Endodermal cell (in vitro differentiated cells): ENCODE measurements around the gene TRIM9. TPM values are rescaled to one million over a fixed set of nuclear protein-coding genes. Genes with fewer than 3 reads are reported as not detected.

Experiments
- DNase-seq: peaks from one replicate; pipeline ENCODE4 v3.0.0-alpha.2; 2017
- H3K27ac ChIP-seq: 2 replicates; pipeline ENCODE4 v1.5.1; 2013; ENCODE audit warnings: mild to moderate bottlenecking, low read depth, low read length, moderate library complexity
- H3K27me3 ChIP-seq: 2 replicates; pipeline ENCODE4 v1.6.1; 2013; ENCODE audit warnings: mild to moderate bottlenecking, low read length, moderate library complexity; ENCODE audit not compliant: insufficient read depth, control insufficient read depth, poor library complexity, severe bottlenecking
- H3K36me3 ChIP-seq: 2 replicates; pipeline ENCODE4 v1.7.0; 2013; ENCODE audit warnings: mild to moderate bottlenecking, low read length, moderate library complexity; ENCODE audit not compliant: control insufficient read depth, insufficient read depth
- H3K4me1 ChIP-seq: one replicate; pipeline ENCODE4 v1.7.0; 2013; ENCODE audit warnings: low read length; ENCODE audit not compliant: control insufficient read depth, insufficient read depth
- H3K4me3 ChIP-seq: 2 replicates; pipeline ENCODE4 v1.5.1; 2013; ENCODE audit warnings: mild to moderate bottlenecking, low read length, moderate library complexity
- H3K9ac ChIP-seq: 2 replicates; pipeline ENCODE4 v1.6.1; 2013; ENCODE audit warnings: mild to moderate bottlenecking, low read length, moderate library complexity; ENCODE audit not compliant: poor library complexity, severe bottlenecking; ENCODE audit errors: extremely low read depth
- H3K9me3 ChIP-seq: 2 replicates; pipeline ENCODE4 v1.6.1; 2013; ENCODE audit warnings: mild to moderate bottlenecking, low read length, moderate library complexity; ENCODE audit not compliant: control insufficient read depth
- H3K27ac Mint-ChIP-seq: 2 replicates; pipeline ENCODE4 v1.8.0; 2020; ENCODE audit warnings: mixed read lengths
- H3K27me3 Mint-ChIP-seq: 2 replicates; pipeline ENCODE4 v1.8.0; 2021; ENCODE audit warnings: mild to moderate bottlenecking, mixed read lengths; ENCODE audit not compliant: insufficient read depth
- H3K36me3 Mint-ChIP-seq: 2 replicates; pipeline ENCODE4 v1.8.0; 2020; ENCODE audit warnings: low read depth, mixed read lengths
- H3K4me1 Mint-ChIP-seq: 2 replicates; pipeline ENCODE4 v1.8.0; 2020; ENCODE audit warnings: mixed read lengths
- H3K4me3 Mint-ChIP-seq: 2 replicates; pipeline ENCODE4 v1.8.0; 2020; ENCODE audit warnings: mild to moderate bottlenecking, moderate library complexity, mixed read lengths
- H3K9me3 Mint-ChIP-seq: 2 replicates; pipeline ENCODE4 v1.8.0; 2020; ENCODE audit warnings: mild to moderate bottlenecking, mixed read lengths
- WGBS, 2 experiments: methylation state at CpG; one replicate each; pipeline versions ENCODE4 v1.1.5 to v1.1.7; 2013; ENCODE audit warnings: missing lambda C conversion rate in 2 of 2, mixed read lengths in 1 of 2; ENCODE audit not compliant: insufficient coverage in 1 of 2, insufficient read length in 1 of 2; 5-methylcytosine and 5-hydroxymethylcytosine counted together
- total RNA-seq, 2 donors: library from RNA; stranded (reverse); fragmentation: NEBNext Ultra II Directional in 1 of 2; extraction: Animal tissue kit (Norgen Biotek cat#: 25700) in 1 of 2; gene quantifications; 2 replicates in 1 of 2; 3 replicates in 1 of 2; pipeline ENCODE4 v1.2.1, GENCODE V29; 2021
- TF ChIP-seq, protein P1 (sequence below): fragments of 200-600 bp; sonication (generic); conservative IDR thresholded peaks from 2 replicates; pipeline ENCODE4 v1.5.0; 2021; ENCODE audit warnings: antibody characterized with exemption, mild to moderate bottlenecking

Gene TRIM9
- total RNA-seq, 2 donors from 2014 or later: 0.81 to 0.82 TPM

DNA sequence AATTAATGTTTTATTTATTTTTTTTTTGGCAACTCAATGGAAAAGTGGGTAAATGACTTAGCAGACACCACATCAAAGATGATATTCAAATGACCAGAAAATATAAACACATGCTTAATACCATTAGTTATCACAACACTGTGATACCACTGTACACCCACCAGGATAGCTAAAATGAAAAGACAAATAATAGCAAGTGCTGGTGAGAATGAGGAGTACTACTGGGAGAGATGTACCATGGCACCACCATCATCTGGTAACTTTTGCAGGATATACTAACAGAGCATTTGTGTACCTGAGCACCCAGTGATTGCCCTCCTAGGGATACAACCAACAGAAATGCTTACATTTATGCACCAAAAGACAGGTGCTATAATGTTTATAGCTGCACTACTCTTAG lies 21.9 kb downstream of the TRIM9 start:
- Mint-ChIP-seq H3K4me3 (no peak overlapping the region), H3K4me1 (no peaks in the 10 kb centered on the region), H3K36me3 (no peaks in the 10 kb centered on the region), H3K9me3 (peaks cover 3% of the 10 kb centered on the region), H3K27me3 (peaks cover 26% of the 10 kb centered on the region), H3K27ac (no peak overlapping the region)
- no peak for DNase-seq
- H3K4me3 ChIP-seq: no peak overlapping the region
- H3K9me3 ChIP-seq: no peaks in the 10 kb centered on the region
- H3K27me3 ChIP-seq: peaks cover 13% of the 10 kb centered on the region
- no peak overlapping the region for H3K27ac ChIP-seq
- TF ChIP-seq, protein P1, sequence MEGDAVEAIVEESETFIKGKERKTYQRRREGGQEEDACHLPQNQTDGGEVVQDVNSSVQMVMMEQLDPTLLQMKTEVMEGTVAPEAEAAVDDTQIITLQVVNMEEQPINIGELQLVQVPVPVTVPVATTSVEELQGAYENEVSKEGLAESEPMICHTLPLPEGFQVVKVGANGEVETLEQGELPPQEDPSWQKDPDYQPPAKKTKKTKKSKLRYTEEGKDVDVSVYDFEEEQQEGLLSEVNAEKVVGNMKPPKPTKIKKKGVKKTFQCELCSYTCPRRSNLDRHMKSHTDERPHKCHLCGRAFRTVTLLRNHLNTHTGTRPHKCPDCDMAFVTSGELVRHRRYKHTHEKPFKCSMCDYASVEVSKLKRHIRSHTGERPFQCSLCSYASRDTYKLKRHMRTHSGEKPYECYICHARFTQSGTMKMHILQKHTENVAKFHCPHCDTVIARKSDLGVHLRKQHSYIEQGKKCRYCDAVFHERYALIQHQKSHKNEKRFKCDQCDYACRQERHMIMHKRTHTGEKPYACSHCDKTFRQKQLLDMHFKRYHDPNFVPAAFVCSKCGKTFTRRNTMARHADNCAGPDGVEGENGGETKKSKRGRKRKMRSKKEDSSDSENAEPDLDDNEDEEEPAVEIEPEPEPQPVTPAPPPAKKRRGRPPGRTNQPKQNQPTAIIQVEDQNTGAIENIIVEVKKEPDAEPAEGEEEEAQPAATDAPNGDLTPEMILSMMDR: no peak
- H3K9ac ChIP-seq: no peak overlapping the region
- H3K36me3 ChIP-seq: no peaks in the 10 kb centered on the region
- no peaks in the 10 kb centered on the region for H3K4me1 ChIP-seq

DNA sequence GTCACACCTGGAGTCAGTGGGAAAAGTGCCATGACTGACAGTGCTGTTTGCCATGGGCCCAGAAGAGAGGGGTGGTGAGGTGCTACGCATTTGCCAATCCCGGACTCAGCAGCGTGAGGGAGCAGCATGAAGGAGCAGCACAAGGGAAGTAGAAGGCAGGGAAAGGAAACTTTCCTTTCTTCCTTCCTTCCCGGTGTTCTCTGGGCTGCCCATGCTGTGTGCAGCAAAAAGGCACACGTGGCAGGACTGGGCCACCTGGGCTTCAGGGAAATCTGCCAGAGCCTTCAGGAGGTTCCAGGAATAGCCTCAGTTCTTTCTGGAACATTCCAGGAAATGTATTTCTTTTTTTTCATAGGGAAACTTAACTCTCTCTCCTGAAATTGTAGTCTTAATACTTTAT lies 23.0 kb downstream of the TRIM9 start:
- no peak overlapping the region for H3K4me3 ChIP-seq
- no peak overlapping the region for H3K4me3 Mint-ChIP-seq
- DNase-seq: no peak
- H3K27ac Mint-ChIP-seq: no peak overlapping the region
- H3K27ac ChIP-seq: no peak overlapping the region
- no peaks in the 10 kb centered on the region for H3K9me3 ChIP-seq
- no peak overlapping the region for H3K9ac ChIP-seq
- H3K36me3 ChIP-seq: no peaks in the 10 kb centered on the region
- H3K27me3 Mint-ChIP-seq: peaks cover 23% of the 10 kb centered on the region
- no peaks in the 10 kb centered on the region for H3K4me1 ChIP-seq
- peaks cover 11% of the 10 kb centered on the region for H3K27me3 ChIP-seq
- peaks cover 3% of the 10 kb centered on the region for H3K9me3 Mint-ChIP-seq
- TF ChIP-seq, protein P1: no peak
- 89% methylated on average over 5 of the region's 5 CpGs; no CpG with 5 or more reads in 1 of the 2 experiments for WGBS, 2 experiments
- H3K4me1 Mint-ChIP-seq: peaks cover 3% of the 10 kb centered on the region
- no peaks in the 10 kb centered on the region for H3K36me3 Mint-ChIP-seq

DNA sequence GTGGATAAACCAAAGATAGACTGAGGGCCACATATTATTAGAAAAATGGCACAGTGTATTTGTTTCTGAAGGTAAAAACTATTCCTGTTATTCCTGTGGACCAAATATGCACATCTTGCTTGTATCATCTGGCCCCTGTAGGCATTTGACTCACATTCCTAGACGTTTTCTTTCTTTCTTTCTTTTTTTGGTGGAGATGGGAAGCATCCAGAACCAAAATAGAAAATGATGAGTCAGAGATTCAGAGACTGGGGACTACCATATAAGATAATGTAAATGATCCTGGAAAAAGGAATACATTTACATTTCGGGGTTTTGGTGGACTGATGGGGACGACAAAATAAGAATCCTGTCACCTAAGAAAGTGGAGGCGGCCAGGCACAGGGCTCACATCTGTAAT lies 24.2 kb downstream of the TRIM9 start:
- no peak overlapping the region for H3K9ac ChIP-seq
- H3K36me3 ChIP-seq: no peaks in the 10 kb centered on the region
- no peak overlapping the region for H3K4me3 ChIP-seq
- H3K27me3 Mint-ChIP-seq: peaks cover 13% of the 10 kb centered on the region
- H3K4me3 Mint-ChIP-seq: no peak overlapping the region
- 86 to 88% methylated on average over 3 to 4 of the region's 4 CpGs for WGBS, 2 experiments
- H3K9me3 Mint-ChIP-seq: peaks cover 3% of the 10 kb centered on the region
- H3K9me3 ChIP-seq: no peaks in the 10 kb centered on the region
- no peak overlapping the region for H3K27ac ChIP-seq
- peaks cover 3% of the 10 kb centered on the region for H3K4me1 Mint-ChIP-seq
- no peak overlapping the region for H3K27ac Mint-ChIP-seq
- no peak for DNase-seq
- TF ChIP-seq, protein P1: no peak
- H3K36me3 Mint-ChIP-seq: no peaks in the 10 kb centered on the region
- no peaks in the 10 kb centered on the region for H3K4me1 ChIP-seq
- H3K27me3 ChIP-seq: no peaks in the 10 kb centered on the region
